Raji (cell line): ENCODE results near the gene SF3A1.
A peak's percentile ranks its signal among the peaks of the same experiment; 100 is the strongest.

ENCODE experiments used
- POLR2A ChIP-seq: IDR thresholded peaks from 2 replicates; pipeline ENCODE4 v1.6.1; 2011; ENCODE audit warnings: low read depth, low read length, control low read depth; ENCODE audit not compliant: insufficient read depth

Gene SF3A1

DNA sequence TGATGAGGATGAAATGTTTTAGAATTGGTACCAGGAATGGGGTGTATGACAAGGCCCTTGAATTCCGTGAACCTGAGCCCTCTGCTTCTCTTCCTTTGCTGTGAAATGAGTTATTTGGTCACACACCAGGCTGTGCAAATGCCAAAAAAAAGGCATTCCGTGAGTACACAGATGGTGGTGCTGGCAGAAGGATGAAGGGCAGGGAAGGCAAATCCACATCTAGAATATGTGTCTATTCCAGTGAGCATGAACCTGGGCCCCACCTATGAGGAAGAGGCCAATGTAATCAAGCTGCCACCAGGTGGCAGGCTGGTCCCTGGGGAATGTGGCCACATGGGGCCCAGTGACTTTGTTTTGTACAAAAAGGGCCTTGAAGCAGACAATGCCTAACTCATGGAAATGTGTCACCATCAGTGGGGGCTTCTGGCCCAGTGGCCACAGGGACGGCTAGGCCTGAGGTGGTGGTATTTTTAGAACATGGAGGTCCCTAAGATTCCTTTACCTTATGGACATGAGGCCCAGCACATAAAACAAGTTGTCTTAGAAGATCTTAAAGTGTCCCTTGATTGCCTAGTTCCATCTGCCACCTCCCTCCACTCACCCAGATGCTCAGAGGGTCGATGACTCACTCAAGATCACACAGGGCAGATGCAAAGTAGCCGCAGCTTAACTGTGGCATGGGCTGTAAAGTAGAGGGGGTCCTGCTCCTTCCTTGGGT, 34.4 kb upstream of the SF3A1 start:
- TF ChIP-seq POLR2A = peak; percentile 25; the same call in 1 of the 2 replicates

DNA sequence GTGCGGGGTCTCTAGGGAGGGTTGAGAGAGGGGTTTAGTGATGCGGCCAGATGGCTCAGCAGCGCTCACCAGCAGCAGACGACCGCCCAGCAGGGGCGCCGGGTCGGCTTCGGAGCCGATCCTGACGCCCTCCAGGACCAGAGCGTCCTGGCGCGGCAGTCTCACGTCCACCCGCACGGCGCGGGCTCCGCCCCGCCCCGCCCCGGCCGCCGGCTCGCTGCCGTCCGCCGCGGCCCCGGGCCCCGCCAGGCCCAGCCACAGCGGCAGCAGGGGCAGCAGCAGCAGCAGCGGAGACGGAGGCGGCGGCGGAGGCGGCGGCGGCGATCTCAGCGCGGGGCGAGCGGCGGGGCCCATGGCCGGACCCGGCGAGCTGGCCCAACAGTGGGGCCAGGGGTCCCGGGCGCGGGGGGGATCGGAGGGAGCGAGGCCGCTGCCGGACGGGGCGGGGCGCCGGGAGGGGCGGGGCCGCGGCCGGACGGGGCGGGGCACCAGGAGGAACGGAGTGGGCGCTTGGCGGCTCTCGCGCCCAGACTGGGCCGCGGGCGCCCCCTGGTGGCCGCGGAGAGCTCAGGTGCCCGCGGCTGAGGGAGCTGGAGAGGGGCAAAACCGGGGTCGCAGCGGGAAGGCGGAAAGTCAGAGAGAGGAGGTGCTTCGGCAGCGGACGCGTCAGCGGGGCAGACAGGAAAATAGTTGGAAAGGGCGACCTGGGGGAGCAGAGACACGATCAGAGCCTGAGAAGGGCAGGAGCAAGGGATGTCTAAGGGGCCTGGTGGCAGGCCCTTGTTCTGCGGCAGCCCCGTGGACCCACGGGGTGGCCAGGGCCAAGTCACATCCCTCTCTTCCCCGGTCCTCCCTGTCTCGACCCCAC, 30.5 kb upstream of the SF3A1 start, which contains the start of gene RNF215:
Gene RNF215 (minus strand): TSS at position 452 of the 868 bp plus-strand sequence. CDS start 98 bp downstream, at position 354.
- peak; percentile 36; the same call in 1 of the 2 replicates for TF ChIP-seq POLR2A

DNA sequence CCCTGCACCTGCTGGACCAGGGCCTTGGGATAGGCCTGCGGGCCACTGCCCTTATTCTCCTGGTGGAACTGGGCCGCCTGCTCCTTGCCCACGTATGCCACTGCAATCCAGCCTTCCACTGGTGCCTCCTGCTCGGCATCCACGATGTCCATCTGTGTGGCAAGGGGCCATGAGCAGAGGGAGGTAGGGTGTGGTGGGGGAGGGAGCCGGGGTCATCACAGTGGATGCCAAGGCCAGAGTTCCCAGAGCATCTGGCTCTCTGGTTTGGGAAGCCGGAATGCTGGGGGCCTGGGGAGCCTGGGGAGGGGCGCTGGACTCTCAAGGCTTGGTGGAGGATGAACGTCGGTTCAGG, 29.9 kb upstream of the SF3A1 start:
- no peak; the same call in 1 of the 2 replicates for TF ChIP-seq POLR2A

DNA sequence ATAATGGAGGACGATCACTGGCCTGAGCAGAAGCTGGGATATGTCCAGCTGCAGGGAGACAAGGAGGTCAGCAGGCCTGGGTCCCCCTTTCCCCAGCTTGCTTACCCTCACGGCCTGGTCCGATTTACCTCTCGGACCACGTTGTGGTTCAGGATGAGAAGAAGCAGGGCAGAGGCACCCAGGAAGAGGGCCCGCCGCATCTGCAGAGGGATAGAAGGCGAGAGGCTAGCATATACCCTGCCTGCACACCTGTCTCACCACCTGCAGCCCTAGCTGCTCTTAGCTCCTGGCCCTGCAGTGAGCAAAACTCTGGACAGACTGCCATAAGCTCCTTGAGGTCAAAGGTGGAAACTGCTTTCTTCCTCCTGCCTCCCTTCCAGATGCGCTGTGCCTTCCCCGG, 29.2 kb upstream of the SF3A1 start:
- no peak for TF ChIP-seq POLR2A

DNA sequence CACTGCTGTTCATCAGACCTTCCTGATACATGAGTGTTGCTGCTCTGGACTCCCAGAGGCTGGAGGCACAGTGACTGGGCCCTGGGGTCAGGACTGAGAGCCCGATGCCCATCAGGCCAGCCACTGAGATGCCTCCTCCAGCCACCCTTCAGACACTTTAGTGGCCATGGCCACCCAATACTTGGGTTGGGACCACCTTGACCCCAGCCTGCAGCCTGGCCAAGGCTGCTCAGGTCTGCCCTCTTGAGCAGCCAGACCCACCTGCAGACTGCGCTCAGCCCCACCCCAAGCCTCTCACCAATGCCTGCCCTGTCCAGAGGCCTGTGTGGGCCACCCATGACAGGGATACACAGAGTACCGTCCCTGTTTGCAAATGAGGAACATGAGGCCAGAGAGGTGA, 26.4 kb upstream of the SF3A1 start:
- TF ChIP-seq POLR2A = no peak

DNA sequence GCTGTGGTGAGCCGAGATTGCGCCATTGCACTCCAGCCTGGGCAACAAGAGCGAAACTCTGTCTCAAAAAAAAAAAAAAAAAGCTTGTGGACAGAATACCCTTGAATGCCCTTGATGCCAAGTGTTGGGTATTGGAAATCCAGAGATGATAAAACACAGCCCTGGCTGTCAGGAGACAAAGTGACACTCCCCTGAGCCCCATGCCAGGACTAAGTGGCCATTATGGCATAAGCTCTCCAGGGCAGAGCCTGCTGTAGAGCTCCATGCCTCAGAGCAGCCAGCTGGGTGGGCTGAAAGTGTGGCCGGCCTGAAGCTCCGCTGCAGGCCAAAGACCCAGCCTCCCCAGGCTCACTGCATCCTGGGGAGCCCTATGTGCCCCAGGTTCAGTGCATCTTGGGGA, 25.6 kb upstream of the SF3A1 start:
- no peak for TF ChIP-seq POLR2A

DNA sequence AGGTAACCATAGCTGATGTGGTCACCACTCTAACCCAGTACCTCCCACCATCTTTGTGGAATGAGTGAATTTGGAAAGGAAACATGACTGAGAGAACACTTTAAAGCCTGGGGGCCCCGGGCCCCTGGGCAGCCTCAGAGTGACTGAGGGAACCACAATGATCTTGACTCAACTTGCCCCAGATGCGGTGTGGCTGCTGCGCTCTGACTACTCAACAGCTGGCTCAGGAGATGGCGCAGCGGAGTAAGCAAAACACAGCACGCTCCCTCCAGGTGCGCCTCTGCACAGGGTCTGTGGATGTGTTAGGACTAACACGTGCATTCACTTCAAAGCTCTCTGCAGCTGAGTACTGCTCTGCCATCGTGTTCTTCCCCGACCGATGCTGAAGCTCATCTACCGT, 24.6 kb upstream of the SF3A1 start:
- no peak for TF ChIP-seq POLR2A

DNA sequence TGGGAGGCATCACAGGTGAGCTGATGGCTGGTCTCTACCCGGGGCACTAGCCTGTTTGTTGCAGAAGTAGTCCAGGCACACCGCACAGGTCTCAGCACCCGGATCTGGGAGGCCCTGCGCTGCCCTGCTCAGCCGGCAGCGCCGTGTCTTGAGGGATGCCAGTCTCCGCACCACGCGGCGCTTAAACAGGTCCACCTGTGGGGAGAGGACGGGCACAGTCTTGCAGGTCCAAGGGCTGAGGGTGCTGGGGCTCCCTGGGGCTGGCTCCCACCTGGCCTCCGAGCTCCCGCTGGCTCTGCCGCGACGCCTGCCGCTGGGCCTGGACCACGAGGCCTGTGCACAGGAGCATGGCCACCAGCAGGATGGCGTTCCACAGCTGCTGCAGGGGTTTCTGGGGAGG, 23.3 kb upstream of the SF3A1 start:
- no peak for TF ChIP-seq POLR2A

DNA sequence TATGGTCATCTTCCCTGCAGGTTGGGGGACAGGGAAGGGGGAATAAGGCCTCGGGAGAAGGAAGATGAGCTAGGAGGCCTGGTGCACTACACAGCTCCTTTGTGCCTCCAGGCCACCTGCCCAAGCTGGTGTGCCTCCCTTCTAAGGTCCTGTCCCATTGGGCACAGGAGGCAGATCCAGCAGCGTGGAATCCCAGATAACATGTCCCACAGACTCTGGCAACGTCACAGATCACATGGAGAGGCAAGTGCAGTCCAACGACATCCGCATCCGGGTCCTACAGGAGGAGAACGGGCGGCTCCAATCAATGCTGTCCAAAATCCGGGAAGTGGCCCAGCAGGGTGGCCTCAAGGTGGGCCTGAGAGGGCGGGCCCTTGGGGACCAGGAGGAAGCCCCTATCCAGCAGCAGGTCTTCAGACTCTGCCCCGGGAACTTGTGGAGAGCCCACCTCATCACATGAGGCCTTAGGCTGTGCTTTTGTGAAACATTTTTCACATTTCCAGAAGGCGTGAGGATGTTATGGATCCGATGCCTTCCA, 18.7 kb upstream of the SF3A1 start:
- no peak for TF ChIP-seq POLR2A

DNA sequence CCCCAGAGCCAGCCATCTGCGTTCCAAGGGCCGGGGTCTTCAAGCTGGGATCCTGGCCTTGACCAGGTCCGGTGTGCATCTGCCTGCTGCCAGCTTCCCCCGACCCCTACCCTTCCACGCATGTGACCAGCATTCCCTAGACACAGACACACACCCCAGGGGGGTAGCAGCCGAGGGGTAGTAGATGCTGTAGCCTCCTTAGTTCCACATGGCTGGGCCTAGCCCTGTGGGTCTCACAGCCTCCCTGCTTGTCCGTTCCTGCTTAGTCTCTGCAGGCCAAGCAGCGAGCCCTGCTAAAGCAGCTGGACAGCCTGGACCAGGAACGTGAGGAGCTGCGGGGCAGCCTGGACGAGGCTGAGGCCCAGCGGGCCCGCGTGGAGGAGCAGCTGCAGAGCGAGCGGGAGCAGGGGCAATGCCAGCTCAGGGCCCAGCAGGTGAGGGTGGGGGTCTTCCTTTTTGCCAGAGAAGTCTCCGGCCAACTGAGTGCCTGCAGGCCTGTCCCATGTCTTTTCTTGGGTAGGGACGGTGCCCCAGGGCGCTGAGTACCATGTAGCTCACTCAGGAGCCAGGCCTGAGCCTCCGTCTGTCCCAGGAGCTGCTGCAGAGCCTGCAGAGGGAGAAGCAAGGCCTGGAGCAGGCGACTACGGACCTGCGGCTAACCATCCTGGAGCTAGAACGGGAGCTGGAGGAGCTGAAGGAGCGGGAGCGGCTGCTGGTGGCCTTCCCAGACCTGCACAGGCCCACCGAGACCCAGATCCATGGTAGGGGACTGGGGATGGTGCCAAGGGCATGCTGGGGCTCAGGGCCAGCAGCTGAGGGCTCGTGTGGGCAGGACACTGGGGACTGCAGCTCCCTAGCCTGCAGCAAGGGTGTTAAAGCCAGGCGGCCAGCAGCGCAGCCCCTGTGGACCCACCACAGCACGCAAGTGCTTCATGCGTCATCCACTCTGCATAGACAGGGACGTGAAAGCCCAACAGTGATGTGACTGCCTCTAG, 16.9 kb upstream of the SF3A1 start:
- TF ChIP-seq POLR2A = no peak

DNA sequence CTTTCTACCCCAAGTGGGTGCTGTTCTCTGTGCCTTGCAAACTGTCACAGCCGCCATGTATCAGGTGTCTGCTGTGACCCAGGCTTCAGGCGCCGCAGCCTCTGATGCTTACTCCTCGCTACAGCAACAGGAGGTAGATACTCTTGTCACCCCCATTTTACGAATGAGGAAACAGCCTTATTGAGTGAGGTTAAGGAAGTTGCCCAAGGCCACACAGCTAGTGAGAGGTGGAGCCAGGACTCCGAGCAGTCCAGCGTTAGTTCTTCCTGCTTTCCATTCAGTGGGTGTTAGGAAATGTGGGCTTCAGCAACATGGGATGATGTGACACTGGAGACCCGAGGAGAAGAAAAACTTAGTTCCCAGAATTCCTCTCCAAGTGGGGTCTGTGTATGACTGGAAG, 16.2 kb upstream of the SF3A1 start:
- TF ChIP-seq POLR2A = no peak

DNA sequence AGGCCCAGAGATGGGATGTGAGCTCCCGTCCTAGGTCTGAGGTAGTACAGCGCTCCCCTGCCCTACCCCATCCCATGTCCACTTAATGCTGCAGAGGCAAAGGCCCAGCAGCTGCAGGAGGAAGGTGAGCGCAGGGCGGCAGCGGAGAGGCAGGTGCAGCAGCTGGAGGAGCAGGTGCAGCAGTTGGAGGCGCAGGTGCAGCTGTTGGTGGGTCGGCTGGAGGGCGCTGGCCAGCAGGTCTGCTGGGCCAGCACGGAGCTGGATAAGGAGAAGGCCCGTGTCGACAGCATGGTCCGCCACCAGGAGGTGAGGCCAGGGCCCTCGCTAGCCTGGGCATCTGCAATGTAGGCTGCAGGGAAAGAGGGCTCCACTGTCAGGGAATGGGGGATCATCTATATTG, 15.3 kb upstream of the SF3A1 start:
- no peak for TF ChIP-seq POLR2A

DNA sequence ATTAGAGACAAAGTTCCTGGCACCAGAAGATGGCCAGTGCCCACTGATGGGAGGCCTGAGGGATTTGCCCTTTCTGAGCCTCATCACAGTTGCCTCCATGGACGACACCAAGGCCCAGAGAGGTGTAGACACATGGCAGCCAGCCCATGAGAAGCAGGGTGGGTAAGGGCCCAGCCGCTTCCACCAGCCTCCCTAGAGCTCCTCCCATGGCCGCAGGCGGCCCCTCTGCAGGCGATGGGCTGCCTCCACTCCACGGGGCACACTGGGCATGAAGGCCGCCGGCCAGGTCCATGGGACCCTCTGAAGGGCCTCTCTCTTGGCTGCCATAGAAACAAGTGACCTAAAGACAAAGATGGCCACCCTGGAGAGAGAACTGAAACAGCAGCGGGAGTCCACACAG, 14.6 kb upstream of the SF3A1 start:
- TF ChIP-seq POLR2A = no peak

DNA sequence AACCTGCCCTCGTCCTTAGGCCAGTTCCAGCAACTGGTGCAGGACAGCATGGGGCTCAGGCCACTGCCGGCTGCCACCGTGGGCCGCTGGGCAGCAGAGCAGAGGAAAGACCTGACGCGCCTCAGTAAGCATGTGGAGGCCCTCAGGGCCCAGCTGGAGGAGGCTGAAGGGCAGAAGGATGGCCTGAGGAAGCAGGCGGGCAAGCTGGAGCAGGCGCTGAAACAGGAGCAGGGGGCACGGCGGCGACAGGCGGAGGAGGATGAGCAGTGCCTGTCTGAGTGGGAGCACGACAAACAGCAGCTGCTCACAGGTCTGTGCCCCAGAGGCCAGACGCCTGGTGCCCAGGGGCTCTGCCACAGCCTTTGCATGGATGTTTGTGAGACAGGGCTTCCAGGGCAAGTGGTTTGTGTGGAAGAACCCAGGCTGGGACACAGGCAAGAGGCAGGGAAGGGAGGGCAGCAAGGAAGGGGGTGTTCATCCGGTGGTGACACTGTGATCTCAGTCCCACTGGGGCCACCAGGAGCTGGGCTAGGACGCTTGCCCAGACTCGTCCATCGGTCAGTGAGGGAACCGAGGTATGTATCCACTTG, 14.0 kb upstream of the SF3A1 start:
- TF ChIP-seq POLR2A = no peak

DNA sequence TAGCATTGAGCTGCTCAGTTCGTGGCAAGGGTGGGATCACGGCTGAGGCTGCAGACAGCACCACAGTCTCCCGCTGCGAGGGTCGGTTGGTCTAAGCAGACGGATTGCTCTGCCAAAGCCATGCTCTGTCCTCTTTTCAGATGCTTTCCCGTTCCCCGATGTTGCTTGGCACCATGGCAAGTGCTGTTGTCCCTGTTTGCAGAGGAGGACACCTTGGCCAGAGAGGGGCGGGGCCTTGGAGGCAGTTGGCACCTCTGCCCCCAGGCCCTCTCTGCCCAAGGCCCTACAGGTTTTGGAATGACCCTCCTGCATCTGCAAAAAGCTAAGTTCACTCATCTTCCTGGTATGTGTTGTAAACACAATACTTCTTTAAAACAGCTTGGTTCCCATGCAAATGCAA, 11.7 kb upstream of the SF3A1 start:
- no peak for TF ChIP-seq POLR2A

DNA sequence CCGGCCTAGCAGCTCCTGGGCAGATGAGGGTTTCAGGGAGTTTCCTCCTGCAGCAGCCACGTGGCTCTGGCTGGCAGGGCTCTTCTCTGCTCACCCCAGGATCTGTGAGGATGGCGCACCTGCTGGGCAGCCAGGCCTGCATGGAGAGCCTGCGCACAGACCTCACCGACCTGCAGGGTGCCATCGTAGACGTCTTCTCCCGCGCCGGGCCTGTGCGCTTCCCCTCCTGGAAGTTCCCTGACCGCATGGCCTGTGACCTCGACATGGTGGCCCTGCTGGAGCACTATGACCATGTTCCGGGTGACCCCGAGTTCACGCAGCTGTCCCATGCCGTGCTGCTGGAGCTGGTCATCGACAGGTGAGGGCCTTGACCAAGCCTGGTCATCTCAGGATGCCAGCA, 9.2 kb upstream of the SF3A1 start:
- TF ChIP-seq POLR2A = no peak
